GM19193 (cell line): ENCODE measurements around the gene FLOT2.

ENCODE experiments used
- POLR2A ChIP-seq: IDR thresholded peaks from 4 replicates; pipeline ENCODE4 v1.6.1; 2011; ENCODE audit not compliant: insufficient read depth, insufficient read length; ENCODE audit errors: extremely low read depth

Gene FLOT2, protein sequence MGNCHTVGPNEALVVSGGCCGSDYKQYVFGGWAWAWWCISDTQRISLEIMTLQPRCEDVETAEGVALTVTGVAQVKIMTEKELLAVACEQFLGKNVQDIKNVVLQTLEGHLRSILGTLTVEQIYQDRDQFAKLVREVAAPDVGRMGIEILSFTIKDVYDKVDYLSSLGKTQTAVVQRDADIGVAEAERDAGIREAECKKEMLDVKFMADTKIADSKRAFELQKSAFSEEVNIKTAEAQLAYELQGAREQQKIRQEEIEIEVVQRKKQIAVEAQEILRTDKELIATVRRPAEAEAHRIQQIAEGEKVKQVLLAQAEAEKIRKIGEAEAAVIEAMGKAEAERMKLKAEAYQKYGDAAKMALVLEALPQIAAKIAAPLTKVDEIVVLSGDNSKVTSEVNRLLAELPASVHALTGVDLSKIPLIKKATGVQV

GRCh38 chr17:28896884-28897768 is at the start of gene FLOT2:
FLOT2 (minus strand) TSS chr17:28897733; CDS start chr17:28897574, 159 bp downstream.
- peak; percentile 47 for TF ChIP-seq POLR2A

DNA sequence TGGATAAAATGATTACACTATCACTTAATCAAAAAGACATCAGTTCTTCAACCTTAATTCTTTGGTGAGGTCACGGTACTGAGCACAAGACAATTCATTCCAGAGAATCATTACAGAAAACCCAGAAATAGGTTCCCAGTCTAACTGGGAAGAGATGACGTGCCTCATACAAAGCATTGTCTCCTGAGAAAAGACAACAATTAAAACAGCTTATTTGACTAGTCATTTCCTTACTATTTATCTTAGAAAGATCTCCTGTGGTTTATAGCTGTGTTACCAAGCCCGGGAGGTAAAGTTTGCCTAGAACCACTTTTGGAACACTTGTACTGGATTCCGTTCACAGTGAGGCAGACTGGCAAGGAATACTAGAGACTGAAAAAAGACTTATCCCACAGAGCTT is 48.7 kb upstream of the FLOT2 start:
- no peak for TF ChIP-seq POLR2A

GRCh38 chr17:28944862-28945741 is 47.6 kb upstream of the FLOT2 start:
- no peak for TF ChIP-seq POLR2A

DNA sequence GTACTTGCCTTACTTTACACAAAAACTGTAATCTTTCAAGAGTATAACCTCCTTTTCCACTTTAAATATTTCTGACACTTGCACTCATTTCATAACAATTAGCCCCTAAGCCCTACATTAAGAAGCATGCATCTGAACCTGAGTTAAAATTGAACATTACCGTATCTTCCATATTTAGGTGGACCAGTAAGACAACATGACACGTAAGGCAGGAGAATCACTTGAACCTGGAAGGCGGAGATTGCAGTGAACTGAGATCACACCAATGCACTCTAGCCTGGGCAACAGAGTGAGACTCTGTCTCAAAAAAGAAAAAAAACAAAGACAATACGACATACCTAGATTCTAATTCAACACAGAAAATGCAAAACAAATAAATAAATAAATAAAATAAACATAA is 46.8 kb upstream of the FLOT2 start:
- TF ChIP-seq POLR2A: no peak

- TF ChIP-seq POLR2A: no peak
These were observed 45.4 kb upstream of the FLOT2 start for GRCh38 chr17:28942925-28943324.

DNA sequence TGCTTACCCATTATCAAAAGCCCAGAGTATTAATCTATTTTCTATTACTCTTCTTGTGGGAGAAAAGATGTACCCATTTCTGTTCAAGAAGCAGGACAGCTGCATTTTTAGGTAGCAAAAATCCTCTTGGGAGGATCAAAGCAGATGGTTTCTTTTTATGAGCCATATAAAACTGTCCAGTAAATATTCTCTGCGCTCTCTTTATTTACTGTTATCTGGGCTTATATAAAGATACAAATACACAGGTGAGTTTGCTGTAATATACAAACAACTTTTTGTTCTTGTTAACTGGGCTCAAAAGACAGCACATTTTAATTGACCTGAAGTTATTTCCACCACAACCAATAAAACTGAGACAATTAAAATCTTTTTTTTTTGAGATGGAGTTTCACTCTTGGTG is 43.7 kb upstream of the FLOT2 start:
- TF ChIP-seq POLR2A: no peak

DNA sequence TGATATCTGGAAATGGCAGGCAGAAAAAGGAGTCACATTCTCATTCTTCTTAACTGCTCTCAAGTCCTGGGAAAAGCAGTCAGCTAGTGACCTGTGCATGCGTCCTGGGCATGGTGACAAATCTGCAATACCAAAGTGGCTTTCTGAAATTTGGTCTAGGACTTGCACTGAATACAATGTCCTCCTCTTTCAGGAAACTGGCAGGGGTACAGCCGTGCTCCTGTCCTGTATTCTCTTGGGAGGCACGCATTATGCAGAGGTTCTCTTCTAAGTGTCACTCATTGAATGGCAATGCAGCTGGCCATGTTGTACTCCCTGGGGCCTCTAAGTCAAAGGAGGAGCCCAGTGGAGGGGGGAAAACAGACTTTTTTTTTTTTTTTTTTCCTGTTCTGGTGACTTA is 43.1 kb upstream of the FLOT2 start:
- no peak for TF ChIP-seq POLR2A

DNA sequence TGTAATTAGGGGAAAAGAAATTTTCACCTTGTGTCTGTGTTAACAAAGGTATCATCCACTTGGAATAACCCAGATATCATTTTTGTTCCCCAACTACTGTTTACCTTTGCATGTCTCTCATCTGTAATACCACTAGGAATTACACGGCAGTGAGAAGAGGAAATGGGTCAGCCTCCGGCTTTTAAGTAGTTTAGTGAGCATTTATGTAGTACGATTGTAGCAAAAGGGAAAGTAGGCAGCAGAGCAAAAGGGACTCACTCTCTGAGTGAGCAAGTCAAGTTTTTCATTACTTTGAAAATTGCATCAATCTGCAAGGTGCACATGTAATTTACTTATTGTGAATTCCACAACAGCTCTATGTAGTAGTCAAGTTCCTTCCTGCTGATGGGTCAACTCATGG is 42.6 kb upstream of the FLOT2 start:
- TF ChIP-seq POLR2A: no peak

GRCh38 chr17:28938552-28938951 is 41.0 kb upstream of the FLOT2 start:
- no peak for TF ChIP-seq POLR2A

GRCh38 chr17:28937044-28937729 is 39.7 kb upstream of the FLOT2 start:
- TF ChIP-seq POLR2A: no peak

DNA sequence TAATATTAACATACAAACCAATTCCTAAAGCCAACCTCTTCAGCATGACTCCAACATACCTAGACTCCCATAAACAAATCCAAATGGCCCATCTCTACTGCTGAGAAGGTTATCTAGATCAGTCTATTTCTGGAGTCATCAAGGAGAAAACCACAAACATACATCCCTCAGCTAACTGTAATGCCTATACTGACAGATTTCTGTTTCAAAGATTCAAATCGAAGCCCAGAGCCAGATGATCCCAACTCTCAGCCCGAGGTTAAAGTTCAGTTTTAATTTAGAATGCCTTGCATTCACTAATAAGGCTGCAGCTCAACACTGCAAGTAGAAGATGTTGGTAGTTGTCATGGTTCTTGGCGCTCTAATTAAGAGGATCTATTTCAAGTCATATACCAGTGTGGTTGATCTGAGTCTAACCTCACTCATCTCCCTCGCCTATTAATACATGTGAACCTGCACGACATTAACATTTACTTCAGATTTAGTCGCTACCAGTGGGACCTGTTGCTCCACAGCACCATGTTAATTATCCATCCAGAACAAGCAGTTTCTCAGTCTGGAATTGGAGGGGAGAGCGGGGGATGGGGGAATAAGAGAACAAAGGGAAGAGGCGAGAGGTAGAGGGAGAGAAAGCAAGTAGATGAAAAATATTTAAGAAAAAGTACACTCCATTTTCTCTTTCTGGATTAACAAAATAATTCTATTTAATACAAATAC is 38.4 kb upstream of the FLOT2 start:
- no peak for TF ChIP-seq POLR2A

- no peak for TF ChIP-seq POLR2A
These were observed 32.3 kb upstream of the FLOT2 start for GRCh38 chr17:28929787-28930186.

- TF ChIP-seq POLR2A: no peak
These were observed 30.5 kb upstream of the FLOT2 start for GRCh38 chr17:28928061-28928460.

GRCh38 chr17:28926786-28927185 is 29.3 kb upstream of the FLOT2 start:
- no peak for TF ChIP-seq POLR2A
